Measurements from ENCODE around the gene UHRF2.
"Not testable (repeated sequence)": the region's sequence is repeated elsewhere in the genome, so short reads cannot be mapped to it uniquely, and the experiment has no call there.

Gene UHRF2

DNA sequence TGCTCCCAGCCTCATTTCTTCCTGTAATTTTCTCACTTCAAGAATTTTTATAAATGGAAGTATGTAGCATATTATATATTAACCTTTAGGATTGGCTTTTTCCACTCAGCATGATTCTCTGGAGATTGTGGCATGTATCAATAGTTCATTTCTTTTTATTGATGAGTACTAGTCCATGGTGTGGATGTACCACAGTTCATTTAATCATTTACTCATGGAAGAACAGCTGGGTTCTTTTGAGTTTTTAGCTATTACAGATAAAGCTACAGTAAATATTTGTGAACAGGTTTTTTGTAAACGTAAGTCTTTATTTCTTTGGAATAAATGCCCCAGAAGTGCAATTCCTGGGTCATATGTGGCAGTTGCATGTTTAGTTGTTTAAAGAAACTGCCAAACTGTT, 76.1 kb downstream of the UHRF2 start:
- no peak for DNase-seq (ENCODE audit: low read depth)

DNA sequence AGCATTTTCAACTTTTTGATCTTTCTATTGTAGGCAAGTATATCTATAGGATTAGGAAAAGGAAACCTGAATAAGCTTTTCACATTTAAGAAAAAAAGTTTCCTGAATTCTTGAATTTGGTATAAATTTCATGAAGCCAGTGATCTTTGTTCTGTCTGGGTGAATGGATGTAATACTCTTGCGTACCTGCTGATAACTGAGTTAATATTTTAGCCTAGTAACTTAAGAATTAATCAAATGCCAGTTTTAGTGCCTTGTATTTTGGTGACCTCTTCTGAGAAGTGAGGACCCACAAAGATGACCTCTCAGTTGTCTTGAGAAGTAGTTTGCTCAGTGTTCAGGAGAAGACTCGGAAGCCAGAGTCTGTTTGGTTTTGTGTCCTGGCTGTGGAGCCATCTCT, 77.9 kb downstream of the UHRF2 start:
- DNase-seq (ENCODE audit: low read depth): no peak

DNA sequence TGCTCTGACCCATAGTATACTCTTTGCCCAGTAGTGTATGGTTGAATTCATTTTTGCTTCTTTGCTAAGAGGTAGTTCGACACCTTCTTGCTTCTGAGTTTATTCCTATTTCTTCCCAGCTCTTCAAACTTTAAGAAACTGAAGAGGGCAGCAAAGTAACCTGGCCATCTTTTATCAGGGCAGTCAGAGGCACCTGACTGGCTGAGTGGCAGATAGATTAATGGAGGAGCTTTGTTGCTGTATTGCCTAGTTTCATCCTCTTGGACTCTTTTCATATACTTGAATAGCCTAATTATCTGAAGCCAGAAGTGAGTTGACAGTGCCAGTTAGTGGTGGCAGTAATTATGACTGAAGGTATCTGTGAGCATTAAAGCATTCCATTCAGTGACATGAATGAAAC, 82.5 kb downstream of the UHRF2 start:
- DNase-seq (ENCODE audit: low read depth): no peak

DNA sequence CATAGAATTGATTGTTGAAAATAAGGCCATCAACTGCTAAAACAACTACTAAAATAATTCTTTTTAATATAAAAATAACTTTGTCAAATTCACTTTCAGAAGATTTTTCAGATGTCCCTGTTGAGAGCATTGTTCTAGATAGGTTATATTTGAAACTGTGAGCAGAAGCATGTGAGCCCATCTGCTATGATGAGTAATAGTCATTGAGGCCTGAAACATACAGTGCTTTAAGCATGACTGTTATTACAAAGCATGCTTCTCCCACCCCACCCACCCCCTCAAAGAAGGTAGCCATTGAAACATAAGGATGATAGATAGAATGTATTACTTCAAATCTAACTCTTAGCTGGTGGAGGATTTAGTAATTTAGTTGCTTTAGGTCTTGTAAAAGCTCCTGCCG, 86.0 kb downstream of the UHRF2 start:
- DNase-seq (ENCODE audit: low read depth): no peak

DNA sequence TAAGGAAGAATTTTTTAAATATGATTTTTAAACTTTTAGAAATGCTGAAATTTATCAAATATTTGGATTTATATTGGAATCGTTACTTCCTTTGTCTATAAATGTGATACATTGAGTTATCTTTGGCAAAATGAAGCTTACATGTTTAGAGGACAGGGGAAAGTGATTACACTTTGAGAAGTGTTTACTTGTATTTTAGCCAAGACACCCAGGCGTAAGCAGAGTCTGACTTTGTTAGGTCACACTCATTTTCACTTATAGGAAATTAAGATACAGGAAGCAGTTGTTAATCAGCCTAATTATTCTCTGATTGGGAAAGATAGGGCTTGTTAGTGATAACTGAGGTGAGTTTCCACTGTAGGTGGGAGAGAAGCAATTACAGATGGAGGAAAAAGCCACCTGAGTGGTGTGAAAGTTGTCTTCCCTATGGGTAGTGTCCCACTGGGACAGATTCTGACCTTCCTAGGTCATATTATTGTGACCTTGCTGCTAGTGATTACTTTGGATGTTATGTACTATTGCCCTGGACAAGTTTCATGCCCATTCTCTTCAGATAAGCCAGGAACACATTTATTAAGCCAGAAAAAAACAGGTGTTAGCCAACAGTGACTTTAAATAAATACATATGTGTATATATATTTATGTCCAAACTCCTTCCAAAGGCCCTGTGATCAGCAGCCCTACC, 88.7 kb downstream of the UHRF2 start:
- DNase-seq (ENCODE audit: low read depth): no peak

DNA sequence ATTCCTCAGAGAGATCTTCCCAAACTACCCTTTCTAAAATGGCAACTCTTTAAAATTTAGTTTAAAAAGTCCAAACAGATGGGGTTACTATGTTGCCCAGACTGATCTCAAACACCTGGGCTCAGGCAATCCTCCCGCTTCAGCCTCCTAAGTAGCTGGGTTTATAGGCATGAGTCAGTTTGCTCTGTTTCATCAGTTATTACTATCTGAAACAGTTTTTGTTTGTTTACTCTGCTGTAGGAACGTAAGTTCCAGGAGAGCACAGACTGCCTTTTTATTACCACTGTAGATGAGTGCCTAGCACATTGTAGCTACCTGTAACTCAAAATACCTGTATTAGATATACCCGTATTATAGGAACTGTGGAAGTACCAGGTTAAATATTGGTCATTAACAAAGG, 89.4 kb downstream of the UHRF2 start:
- no peak for DNase-seq (ENCODE audit: low read depth)

DNA sequence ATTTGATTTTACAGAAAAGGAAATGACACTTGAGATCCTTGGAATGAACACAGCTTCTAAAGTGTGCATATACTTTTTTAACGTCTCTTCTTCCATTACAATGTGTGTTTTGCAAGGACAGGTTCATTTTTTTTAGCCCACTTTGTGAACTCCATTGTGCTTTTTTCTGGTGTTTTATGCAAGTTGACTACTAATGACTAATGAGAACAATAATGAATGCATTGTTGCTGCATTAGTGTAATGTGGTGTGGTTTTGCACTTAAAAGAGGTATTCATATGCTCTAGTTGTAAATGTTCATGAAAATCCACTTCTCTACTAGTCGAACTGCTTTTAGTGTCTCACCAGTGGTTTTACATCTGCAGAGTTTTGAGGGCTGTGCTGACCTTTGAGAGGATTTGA, 93.6 kb downstream of the UHRF2 start:
- no peak for DNase-seq (ENCODE audit: low read depth)

DNA sequence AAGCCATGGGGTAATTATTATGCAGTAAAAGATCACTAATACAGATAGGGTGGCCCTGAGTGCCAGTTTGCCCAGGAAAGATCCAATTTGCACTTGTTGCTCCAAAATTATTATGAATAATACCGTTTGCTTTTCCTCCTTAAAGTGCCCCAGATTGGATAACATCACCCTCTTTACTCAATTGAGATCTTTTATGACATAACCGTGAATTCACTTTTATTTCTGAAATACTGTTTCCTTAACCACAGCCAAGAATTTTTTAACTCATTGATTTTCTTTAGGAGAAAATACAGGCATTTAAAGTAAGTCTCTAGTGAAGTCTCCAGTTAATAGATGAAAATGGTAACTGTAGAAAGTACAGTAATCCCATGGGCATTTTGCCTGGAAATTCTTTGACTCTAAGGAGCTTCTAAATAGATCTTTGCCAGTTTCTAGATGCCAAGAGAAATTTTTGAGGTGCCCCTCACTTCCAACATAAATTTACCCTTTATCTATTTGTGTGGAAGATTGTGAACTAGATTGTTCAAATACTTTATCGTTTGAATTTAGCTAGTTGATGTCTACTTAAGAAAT, 99.2 kb downstream of the UHRF2 start:
- DNase-seq (ENCODE audit: low read depth): no peak

DNA sequence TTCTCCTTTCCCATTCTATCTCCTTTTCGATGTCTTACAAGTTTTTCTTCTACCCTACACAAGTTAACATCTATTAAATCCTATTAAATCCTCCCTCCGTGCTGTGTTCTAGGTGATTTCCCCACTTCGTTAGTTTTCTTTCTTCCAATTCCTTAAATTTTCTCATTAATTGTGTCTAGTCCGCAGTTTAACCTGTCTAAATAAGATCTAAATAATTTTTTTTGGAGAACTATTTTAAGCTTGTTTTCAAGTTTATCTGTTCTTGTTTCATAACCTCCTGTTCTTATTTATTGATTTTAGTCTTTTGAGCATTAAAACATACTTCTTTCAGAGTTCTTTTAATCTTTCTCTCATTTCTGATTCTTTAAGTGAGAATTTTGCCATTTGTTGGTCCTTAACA, 109.3 kb downstream of the UHRF2 start:
- DNase-seq (ENCODE audit: low read depth): no peak

DNA sequence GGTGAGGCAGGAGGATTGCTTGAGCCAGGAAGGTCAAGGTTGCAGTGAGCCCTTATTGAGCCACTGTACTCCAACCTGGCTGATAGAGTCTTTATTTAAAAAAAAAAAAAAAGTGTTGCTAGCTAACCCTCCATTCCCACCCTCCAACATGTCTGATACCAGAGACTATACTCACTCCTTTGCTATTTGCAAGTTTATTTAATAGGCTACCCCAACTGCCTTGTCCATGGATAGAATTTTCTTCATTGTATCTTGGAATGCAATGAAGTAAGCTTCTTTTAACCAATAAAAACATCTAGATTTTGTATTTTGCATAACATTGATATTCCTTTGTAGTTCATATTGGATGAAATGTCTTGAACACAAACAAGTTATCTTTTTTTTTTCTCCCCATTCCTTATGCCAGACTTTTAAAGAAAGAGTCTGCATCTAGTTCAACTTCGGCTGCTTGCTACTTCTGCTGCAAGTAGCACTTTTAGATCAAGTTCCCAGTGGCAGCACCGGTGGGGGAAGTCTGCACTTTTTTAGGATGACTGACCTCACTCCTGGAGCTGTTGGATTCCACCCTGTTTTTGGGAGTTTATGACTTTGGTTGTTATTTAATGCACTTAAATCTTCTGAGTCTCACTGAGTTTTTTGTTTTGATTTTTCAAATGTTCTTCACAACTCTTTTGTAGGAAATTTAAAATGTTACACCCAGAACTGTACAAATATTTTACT, 112.5 kb downstream of the UHRF2 start:
- no peak for DNase-seq (ENCODE audit: low read depth)

DNA sequence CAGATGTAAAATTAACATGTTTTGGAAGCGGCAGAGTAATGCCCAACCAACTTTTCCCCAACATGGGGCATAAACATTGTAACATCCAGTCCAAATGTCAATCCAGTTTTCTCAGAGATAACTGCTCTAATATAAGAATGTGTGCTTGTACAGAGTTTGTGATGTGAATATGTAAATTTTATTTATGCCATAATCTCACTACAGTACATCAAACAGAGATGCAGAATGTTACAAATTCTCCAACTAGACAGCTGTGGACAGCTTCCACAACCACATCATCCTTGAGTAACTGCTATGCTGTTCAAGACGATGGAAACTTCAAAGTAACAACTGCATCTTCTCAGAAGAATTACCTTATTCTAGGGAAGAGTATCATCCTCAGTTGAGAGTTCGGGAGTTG, 122.6 kb downstream of the UHRF2 start:
- DNase-seq (ENCODE audit: low read depth): no peak

DNA sequence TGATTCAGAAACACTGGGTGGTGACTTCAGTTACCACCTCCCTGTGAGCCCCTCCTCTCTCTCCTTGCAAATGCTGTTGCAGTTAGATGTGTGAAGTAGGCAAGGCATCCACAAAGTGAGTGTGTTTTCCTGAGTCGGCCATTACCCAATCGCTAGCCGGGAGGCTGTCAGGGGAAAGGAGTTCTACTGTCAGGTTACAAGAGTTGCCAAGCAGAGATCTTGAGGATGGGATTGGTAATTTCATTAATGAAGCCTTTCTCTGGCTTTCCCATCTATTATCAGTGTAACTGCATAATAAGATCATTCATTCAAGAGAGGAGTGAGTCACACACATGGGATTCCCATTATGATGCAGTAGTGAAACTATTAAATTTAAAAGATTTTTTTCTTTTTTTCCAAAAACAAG, 125.7 kb downstream of the UHRF2 start:
- no peak for DNase-seq (ENCODE audit: low read depth)

DNA sequence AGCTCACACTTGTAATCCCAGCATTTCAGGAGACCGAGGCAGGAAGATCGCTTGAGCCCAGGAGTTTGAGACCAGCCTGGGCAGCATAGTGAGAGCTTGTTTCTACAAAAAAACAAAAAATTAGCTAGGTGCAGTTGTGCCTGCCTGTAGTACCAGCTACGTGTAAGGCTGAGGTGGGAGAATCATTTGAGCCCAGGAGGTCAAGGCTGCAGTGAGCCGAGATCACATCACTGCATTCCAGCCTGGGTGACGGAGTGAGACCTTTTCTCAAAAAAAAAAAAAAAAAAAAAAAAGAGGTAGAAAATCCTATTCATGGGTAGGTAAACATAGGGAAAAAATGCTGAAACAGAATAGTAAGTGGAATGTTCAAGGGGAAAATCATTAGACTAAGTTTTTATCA, 129.6 kb downstream of the UHRF2 start:
- not testable (repeated sequence) for DNase-seq (ENCODE audit: low read depth)

DNA sequence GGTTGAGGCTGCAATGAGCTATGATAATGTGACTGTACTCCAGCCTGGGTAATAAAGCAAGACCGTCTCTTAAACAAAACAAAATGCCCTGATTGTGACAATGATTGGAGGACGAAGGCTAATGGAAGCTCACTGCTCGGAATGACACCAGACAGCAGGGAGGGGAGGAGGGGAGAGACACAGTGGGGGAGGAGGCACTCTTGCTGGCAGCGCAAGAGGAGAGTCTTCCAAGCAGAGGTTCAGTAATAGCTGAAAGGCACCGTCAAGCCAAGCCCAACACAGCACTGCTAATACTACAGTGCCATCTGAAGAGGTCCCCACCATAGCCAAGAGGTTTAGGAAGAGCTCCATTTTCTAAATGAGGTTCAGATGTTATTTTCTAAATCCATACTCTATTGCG, 130.2 kb downstream of the UHRF2 start:
- DNase-seq (ENCODE audit: low read depth): no peak

DNA sequence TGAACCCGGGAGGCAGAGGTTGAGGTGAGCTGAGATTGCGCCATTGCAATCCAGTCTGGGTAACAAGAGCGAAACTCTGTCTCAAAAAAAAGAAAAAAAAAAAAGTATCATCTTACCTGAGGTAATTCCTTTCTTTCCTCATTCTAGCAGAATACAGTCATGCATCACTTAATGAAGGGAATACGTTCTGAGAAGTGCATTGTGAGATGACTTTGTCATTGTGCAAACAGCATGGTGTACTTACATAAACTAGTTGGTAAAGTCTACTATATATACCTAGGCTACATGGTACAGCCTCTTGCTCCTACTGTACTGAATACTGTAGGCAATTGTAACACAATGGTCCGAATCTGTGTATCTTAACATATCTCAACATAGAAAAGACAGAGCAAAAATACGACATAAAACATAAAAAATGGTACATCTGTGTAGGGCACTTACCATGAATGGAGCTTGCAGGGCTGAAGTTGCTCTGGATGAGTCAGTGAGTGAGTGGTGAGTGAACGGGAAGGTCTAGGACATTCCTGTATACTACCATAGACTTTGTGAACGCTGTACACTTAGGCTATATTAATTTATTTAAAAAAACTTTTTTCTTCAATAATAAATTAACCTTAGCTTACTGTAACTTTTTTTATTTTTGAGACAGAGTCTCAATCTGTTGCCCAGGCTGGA, 132.2 kb downstream of the UHRF2 start:
- DNase-seq (ENCODE audit: low read depth): no peak

DNA sequence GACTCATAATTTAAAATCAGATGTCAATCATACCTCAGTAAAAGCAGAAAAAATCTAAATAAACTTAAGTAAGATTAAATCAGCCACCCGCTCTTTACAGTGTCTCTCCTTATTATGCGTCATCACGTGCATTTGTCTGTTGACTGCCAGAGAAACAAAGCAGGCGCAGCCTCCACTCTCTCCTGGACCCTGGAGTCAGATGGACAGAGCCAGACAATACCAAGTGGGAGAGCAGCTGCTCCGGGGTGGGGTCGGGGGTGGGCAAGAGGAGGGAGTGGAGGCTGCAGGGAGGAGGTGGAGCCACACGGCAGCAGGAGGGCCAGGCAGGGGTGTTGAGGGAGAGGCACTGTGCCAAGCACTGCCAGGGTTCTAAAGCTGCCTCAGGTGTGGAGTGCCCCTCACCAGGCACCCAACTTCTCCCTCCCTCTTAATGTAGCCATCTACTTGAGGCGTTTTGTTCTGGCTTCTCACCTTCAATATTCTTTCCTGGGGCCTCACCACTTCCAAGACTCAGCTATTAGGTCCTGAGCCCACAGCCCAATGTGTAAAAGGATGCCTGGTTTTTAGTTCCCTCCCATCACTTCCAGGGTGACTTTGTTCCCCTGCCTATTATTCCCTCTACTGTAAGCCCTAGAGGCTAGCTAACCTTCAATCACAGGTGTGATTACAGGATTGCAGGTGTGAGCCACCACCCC, 136.3 kb downstream of the UHRF2 start:
- no peak for DNase-seq (ENCODE audit: low read depth)

DNA sequence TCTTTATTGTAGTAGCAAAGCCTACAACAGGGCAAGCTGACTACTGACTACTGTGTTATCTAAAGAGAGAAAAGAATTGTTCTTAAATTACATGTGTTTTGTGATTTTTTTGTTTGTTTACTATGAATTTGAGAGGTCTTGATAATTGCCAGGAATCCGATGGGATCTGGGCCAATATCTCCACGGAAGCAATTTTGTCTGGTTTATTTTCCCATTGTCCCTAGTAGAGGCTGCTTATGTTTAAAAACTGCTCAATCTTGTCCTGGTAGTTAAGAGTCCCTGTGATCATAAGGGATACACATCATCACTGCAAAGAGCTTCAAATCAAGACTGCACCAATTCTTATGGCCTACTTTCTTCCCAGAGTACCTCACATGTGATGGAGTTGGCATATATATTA, 138.1 kb downstream of the UHRF2 start:
- no peak for DNase-seq (ENCODE audit: low read depth)

DNA sequence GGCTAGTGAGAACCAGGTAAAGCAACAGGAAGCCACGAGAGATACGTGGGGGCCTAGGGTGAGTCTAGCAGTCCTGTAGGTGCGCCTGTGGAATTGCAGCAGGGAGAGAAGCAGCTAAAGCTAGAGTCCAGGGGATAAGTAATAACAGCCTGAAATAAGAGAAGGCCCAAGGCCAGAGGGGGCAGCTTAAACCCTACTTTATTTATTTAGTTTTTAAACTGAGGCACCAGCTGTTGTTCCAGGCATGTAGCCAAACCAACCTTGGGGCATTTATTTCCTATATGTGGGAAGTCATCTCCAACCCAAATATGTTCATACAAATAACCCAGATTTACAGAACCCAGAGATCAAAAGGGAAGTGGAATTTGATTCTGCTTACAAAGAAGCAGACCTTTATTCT, 139.0 kb downstream of the UHRF2 start:
- DNase-seq (ENCODE audit: low read depth): no peak

DNA sequence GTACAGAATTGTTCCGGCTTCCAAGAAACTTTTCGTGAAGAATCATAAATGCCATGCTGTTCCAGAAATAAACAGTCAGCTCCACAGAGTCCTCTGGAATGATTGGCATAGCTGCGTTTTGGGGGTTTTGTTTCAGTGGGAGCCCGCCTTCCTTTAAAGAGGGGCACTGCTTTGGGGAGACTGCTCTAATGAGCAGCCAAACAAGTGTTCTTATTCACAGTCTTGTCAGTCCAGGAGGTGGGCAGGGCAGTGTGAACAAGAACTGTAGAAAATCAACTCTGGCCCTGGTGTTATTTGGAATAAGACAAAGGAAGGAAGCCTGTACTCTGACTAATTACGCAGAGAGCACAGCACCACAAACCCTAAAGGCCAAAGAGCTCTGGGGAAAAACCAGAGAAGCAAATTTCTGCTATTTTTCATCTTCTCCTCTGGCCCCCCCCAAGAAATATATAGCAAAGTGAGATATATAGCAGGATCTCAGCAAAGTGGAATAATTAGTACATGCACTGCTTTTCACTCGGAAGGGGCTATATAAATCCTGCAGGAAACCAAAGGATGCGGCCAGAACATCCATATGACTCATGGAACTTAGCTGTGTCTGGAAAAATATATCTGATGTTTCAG, 139.6 kb downstream of the UHRF2 start:
- DNase-seq (ENCODE audit: low read depth): no peak

DNA sequence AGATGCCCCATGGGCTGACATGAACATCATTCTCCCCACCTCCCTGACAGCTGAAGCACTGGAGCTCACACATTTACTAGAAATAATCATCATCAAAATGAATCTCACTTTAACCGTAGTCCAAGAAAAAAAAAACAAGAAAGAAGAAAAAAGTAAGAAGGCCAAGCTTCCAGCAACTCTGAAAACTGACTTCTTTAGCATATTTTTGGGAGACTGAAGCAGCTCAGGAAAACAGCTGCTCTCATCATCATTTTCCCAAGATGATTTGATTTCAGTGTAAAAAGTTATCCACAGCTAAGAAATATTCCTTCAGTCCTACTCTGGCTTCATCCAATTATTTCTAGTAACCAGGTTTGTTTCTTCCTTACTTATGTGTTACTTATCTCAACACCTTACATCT, 140.9 kb downstream of the UHRF2 start:
- no peak for DNase-seq (ENCODE audit: low read depth)

Measured in stimulated activated CD8-positive, alpha-beta memory T cell treated with anti-CD3 and anti-CD28 coated beads, Interleukin-12 subunit alpha, Interleukin-12 subunit beta, amount 100 ng/mL, for 1 hour (primary cell).